NT2/D1 (cell line): Measurements from ENCODE around the gene TMEM106A.
"Not testable (repeated sequence)": the region's sequence is repeated elsewhere in the genome, so short reads cannot be mapped to it uniquely, and the experiment has no call there.

Experiments used
- DNase-seq: peaks from one replicate; pipeline ENCODE4 v3.0.0-alpha.2; 2011; ENCODE audit warnings: low read depth, low spot score
- H3K27me3 ChIP-seq: 2 replicates; pipeline ENCODE4 v1.6.0; 2011; ENCODE audit warnings: mild to moderate bottlenecking; ENCODE audit not compliant: insufficient read length, insufficient read depth
- H3K36me3 ChIP-seq: 2 replicates; pipeline ENCODE4 v1.6.1; 2011; ENCODE audit warnings: mild to moderate bottlenecking, low read length, mixed read lengths; ENCODE audit not compliant: insufficient read depth, insufficient read length
- H3K4me1 ChIP-seq: 2 replicates; pipeline ENCODE4 v1.5.1; 2011; ENCODE audit not compliant: insufficient read depth, insufficient read length
- H3K4me3 ChIP-seq: 2 replicates; pipeline ENCODE4 v1.5.1; 2011; ENCODE audit warnings: low read depth; ENCODE audit not compliant: insufficient read length
- H3K9ac ChIP-seq: 2 replicates; pipeline ENCODE4 v1.6.0; 2011; ENCODE audit warnings: low read depth; ENCODE audit not compliant: insufficient read length
- H3K9me3 ChIP-seq: 2 replicates; pipeline ENCODE4 v1.5.1; 2011; ENCODE audit warnings: mild to moderate bottlenecking, low read length; ENCODE audit not compliant: insufficient read depth
- SUZ12 ChIP-seq: IDR thresholded peaks from 2 replicates; pipeline ENCODE4 v1.6.1; 2011; ENCODE audit not compliant: insufficient read length, insufficient read depth; ENCODE audit errors: extremely low read depth
- YY1 ChIP-seq: IDR thresholded peaks from 2 replicates; pipeline ENCODE4 v1.6.1; 2011; ENCODE audit not compliant: insufficient read length, insufficient read depth
- ZNF274 ChIP-seq: IDR thresholded peaks from 2 replicates; pipeline ENCODE4 v1.6.1; 2011; ENCODE audit warnings: mild to moderate bottlenecking, low read depth, low read length

TMEM106A gene

GRCh38 chr17:43211480-43212402, at the start of gene TMEM106A:
TMEM106A (plus strand) TSS chr17:43211875; CDS start chr17:43213042, 1,167 bp downstream.
- Histone ChIP-seq H3K9me3 (no peaks in the 10 kb centered on the region), H3K4me1 (no peaks in the 10 kb centered on the region), H3K36me3 (peaks cover 43% of the 10 kb centered on the region), H3K4me3 (peak within 1 kb of the TSS; percentile 43), H3K9ac (peak within 1 kb of the TSS; percentile 70), H3K27me3 (no peaks in the 10 kb centered on the region)
- DNase-seq = peak; percentile 46
- TF ChIP-seq YY1 (no peak), ZNF274 (no peak), SUZ12 (no peak)

GRCh38 chr17:43165971-43166370, 45.7 kb upstream of the TMEM106A start:
- H3K9me3 ChIP-seq, H3K4me1 ChIP-seq, H3K4me3 ChIP-seq, DNase-seq, H3K27me3 ChIP-seq, H3K9ac ChIP-seq: not testable (repeated sequence)
- peaks cover 10% of the 10 kb centered on the region for H3K36me3 ChIP-seq

GRCh38 chr17:43169561-43170139, 42.0 kb upstream of the TMEM106A start:
- Histone ChIP-seq H3K4me3 (peak overlapping the region; percentile 72), H3K27me3 (no peaks in the 10 kb centered on the region), H3K9ac (peak overlapping the region; percentile 72), H3K4me1 (no peaks in the 10 kb centered on the region), H3K36me3 (peaks cover 8% of the 10 kb centered on the region), H3K9me3 (no peaks in the 10 kb centered on the region)
- no peak for TF ChIP-seq SUZ12
- TF ChIP-seq YY1 = no peak
- TF ChIP-seq ZNF274 = no peak
- DNase-seq = no peak

DNA sequence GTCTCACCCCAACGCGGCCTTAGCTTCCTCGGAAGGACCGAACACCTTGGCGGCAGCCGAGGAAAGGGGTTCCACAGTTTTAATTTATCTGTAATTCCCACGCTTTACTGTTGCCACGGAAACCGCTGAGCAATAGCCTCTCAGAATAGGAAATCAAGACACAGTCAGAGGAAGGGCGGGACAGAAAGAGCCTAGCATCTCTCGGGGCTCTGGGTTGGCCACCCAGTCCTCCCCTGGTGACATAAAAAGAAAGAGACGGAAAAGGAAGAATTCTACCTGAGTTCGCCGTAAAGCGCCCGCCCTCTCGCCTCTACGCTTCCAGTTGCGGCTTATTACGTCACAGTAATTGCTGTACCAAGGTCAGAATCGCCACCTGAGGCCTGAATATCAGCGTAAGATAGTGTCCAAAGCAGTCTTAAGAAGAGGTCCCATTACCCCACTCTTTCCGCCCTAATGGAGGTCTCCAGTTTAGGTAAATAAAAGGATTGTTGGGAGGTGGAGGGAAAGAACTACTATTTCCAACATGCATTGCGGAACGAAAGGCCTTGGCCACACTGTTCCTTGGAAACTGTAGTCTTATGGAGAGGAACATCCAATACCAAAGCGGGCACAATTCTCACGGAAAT, 41.4 kb upstream of the TMEM106A start:
- no peaks in the 10 kb centered on the region for H3K9me3 ChIP-seq
- peak overlapping the region; percentile 72 for H3K9ac ChIP-seq
- DNase-seq = peak; percentile 88
- no peak for TF ChIP-seq ZNF274
- no peak for TF ChIP-seq YY1
- no peak for TF ChIP-seq SUZ12
- no peaks in the 10 kb centered on the region for H3K4me1 ChIP-seq
- H3K4me3 ChIP-seq = peak overlapping the region; percentile 72
- H3K36me3 ChIP-seq = peaks cover 8% of the 10 kb centered on the region
- H3K27me3 ChIP-seq = no peaks in the 10 kb centered on the region

DNA sequence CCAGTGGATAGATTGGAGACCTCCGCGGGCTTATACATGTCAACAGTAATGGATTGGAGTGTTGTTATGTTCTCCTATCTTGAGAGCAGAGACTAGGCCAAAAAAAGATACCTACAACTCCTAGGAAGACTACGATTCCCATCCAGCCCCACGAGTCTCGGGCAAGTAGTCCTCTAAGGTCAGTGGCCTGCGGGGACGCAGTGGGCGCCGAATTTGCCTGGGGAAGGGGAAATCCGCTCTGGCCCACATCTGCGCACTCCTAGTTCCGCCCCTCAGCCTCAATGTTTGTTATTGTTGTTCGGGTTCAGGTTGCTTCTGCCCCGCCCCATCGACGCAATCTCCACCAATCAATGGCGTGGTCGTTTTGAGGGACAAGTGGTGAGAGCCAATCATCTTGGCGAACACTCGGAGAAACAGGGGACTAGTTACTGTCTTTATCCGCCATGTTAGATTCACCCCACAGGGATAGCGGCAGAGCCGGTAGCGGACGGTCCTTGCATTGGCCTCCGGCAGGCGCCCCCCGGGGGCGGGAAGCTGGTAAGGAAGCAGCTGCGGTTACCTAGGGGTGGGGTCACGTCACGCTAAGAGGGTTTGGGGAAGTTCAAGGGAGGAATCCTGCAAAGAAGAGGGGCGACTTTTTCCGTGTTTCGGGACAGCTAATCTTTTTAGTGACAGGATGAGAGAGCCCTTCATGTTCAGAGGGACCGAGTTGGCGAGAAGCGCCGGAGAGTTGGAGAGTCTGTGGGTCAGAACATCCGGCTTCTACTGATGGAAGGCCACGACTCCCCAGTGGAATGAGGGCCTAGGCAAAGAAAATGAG, 40.7 kb upstream of the TMEM106A start, which contains the start of gene NBR1:
Gene NBR1 (plus strand): TSS at position 449 of the 820 bp plus-strand sequence. CDS start 4,586 bp downstream, outside the sequence.
- Histone ChIP-seq H3K27me3 (no peaks in the 10 kb centered on the region), H3K4me3 (peak within 1 kb of the TSS; percentile 72)
- peak; percentile 76 for TF ChIP-seq YY1
- TF ChIP-seq SUZ12 = no peak
- TF ChIP-seq ZNF274 = no peak

GRCh38 chr17:43171586-43172487, 39.8 kb upstream of the TMEM106A start:
- peak overlapping the region; percentile 90 for H3K9ac ChIP-seq
- H3K4me1 ChIP-seq = no peaks in the 10 kb centered on the region
- H3K9me3 ChIP-seq = no peaks in the 10 kb centered on the region
- H3K36me3 ChIP-seq = peaks cover 11% of the 10 kb centered on the region
- TF ChIP-seq SUZ12 = no peak
- TF ChIP-seq YY1 = no peak
- no peak for TF ChIP-seq ZNF274
- H3K4me3 ChIP-seq = peak overlapping the region; percentile 72
- no peaks in the 10 kb centered on the region for H3K27me3 ChIP-seq
- DNase-seq = no peak

More for the DNA sequence above, 40.7 kb upstream of the TMEM106A start, which contains the start of gene NBR1:
- H3K4me1 ChIP-seq = no peaks in the 10 kb centered on the region
- H3K9me3 ChIP-seq = no peaks in the 10 kb centered on the region
- peak; percentile 96 for DNase-seq
- peaks cover 10% of the 10 kb centered on the region for H3K36me3 ChIP-seq
- peak within 1 kb of the TSS; percentile 90 for H3K9ac ChIP-seq
